Breast epithelium (tissue), 3 donors: ENCODE results near the gene ELL.

ENCODE experiments used
- POLR2A ChIP-seq: fragments of 450-650 bp; IDR thresholded peaks from one replicate; pipeline ENCODE4 v1.6.1; 2016; ENCODE audit warnings: antibody characterized with exemption, mild to moderate bottlenecking, moderate library complexity
- POLR2AphosphoS5 ChIP-seq, 3 donors: sonication (generic); formaldehyde crosslinking; IDR thresholded peaks; one replicate each; pipeline ENCODE4 v1.6.1; 2017; ENCODE audit warnings: antibody characterized with exemption in 3 of 3
- TF ChIP-seq, protein P1 (sequence below), 3 donors: fragments of 450-650 bp; IDR thresholded peaks; one replicate each; pipeline ENCODE4 v1.5.1; 2016 to 2017; ENCODE audit warnings: antibody characterized with exemption in 3 of 3, mild to moderate bottlenecking in 3 of 3, moderate library complexity in 3 of 3

DNA sequence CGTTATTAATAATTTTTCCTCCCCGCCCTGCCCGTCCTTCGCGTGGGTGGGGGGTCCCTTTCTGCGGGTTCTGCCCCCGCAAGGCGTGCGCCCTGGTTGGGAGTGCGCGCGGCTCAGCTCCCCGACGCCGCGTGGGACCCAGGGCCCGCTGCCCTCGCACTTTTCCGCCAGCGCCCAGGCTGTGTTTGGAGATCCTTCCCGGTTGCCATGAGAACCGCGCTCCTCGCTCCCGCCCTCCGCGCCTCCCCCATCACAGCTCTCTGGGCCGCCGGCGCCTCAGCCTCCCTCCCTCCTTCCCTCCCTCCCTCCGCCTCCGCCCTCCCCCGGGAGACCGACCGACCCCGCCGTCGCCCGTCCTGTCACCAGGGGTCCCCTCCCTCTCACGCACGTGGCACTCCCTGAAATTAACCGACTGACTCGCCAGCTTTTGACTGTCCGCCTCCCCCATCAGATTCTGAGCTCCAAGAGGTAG is 105.1 kb downstream of the ELL start:
- TF ChIP-seq, protein P1, sequence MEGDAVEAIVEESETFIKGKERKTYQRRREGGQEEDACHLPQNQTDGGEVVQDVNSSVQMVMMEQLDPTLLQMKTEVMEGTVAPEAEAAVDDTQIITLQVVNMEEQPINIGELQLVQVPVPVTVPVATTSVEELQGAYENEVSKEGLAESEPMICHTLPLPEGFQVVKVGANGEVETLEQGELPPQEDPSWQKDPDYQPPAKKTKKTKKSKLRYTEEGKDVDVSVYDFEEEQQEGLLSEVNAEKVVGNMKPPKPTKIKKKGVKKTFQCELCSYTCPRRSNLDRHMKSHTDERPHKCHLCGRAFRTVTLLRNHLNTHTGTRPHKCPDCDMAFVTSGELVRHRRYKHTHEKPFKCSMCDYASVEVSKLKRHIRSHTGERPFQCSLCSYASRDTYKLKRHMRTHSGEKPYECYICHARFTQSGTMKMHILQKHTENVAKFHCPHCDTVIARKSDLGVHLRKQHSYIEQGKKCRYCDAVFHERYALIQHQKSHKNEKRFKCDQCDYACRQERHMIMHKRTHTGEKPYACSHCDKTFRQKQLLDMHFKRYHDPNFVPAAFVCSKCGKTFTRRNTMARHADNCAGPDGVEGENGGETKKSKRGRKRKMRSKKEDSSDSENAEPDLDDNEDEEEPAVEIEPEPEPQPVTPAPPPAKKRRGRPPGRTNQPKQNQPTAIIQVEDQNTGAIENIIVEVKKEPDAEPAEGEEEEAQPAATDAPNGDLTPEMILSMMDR (IDR thresholded peaks at IDR 0.05): no peak
- TF ChIP-seq POLR2AphosphoS5 (IDR thresholded peaks at IDR 0.05): peak in 1 of 3 donors; percentile 30
- no peak for TF ChIP-seq POLR2A
